OCI-LY1 (cell line): Measurements from ENCODE around the gene SMPD3.

Source experiments
- H2AFZ ChIP-seq: fragments of 200-600 bp; sonication (generic), shearing (Covaris generic); 2 replicates; pipeline ENCODE4 v1.6.0; 2014; ENCODE audit warnings: antibody characterized with exemption, mild to moderate bottlenecking, low read length
- H3F3A ChIP-seq: fragments of 200-600 bp; sonication (generic), shearing (Covaris generic); 2 replicates; pipeline ENCODE4 v1.6.0; 2014; ENCODE audit warnings: mild to moderate bottlenecking, antibody characterized with exemption, low read length, moderate library complexity; ENCODE audit not compliant: insufficient read depth
- H3K27ac ChIP-seq: fragments of 200-600 bp; sonication (generic); 2 replicates; pipeline ENCODE4 v1.5.1; 2014; ENCODE audit warnings: low read length, mixed run types, mild to moderate bottlenecking, low read depth; ENCODE audit not compliant: poor library complexity, severe bottlenecking
- H3K27me3 ChIP-seq: fragments of 200-600 bp; sonication (generic); 2 replicates; pipeline ENCODE4 v1.6.0; 2014; ENCODE audit warnings: antibody characterized with exemption, mild to moderate bottlenecking, low read length, moderate library complexity; ENCODE audit not compliant: insufficient read depth
- H3K36me3 ChIP-seq: fragments of 200-600 bp; sonication (generic); 2 replicates; pipeline ENCODE4 v1.6.1; 2014; ENCODE audit warnings: mild to moderate bottlenecking, antibody characterized with exemption, low read length, moderate library complexity, mixed read lengths; ENCODE audit not compliant: insufficient read depth
- H3K4me1 ChIP-seq: fragments of 200-600 bp; sonication (generic); 2 replicates; pipeline ENCODE4 v1.5.1; 2014; ENCODE audit warnings: mild to moderate bottlenecking, low read length, moderate library complexity; ENCODE audit not compliant: insufficient read depth, severe bottlenecking
- H3K4me2 ChIP-seq: fragments of 200-600 bp; sonication (generic), shearing (Covaris generic); 2 replicates; pipeline ENCODE4 v1.6.1; 2014; ENCODE audit warnings: low read length
- H3K4me3 ChIP-seq: fragments of 200-600 bp; sonication (generic); 2 replicates; pipeline ENCODE4 v1.5.1; 2014; ENCODE audit warnings: low read length, low read depth, mild to moderate bottlenecking, mixed read lengths; ENCODE audit not compliant: poor library complexity, severe bottlenecking
- H3K79me2 ChIP-seq: fragments of 200-600 bp; shearing (Covaris generic); 2 replicates; pipeline ENCODE4 v1.6.1; 2016; ENCODE audit warnings: mixed run types, low read length, mixed read lengths; ENCODE audit not compliant: insufficient read depth
- H3K9ac ChIP-seq: fragments of 200-600 bp; sonication (generic), shearing (Covaris generic); 2 replicates; pipeline ENCODE4 v1.6.1; 2014; ENCODE audit warnings: mild to moderate bottlenecking, low read length, mixed read lengths
- H3K9me2 ChIP-seq: fragments of 200-600 bp; sonication (generic), shearing (Covaris generic); 2 replicates; pipeline ENCODE4 v1.6.1; 2014; ENCODE audit warnings: low read depth, mild to moderate bottlenecking, low read length, mixed read lengths
- H3K9me3 ChIP-seq: fragments of 200-600 bp; shearing (Covaris generic); 2 replicates; pipeline ENCODE4 v1.6.1; 2014; ENCODE audit warnings: low read length, mixed read lengths
- H4K20me1 ChIP-seq: fragments of 200-600 bp; sonication (generic), shearing (Covaris generic); 2 replicates; pipeline ENCODE4 v1.6.0; 2016; ENCODE audit warnings: mild to moderate bottlenecking, low read length; ENCODE audit not compliant: insufficient read depth
- EZH2 ChIP-seq: fragments of 200-600 bp; sonication (generic), shearing (Covaris generic); IDR thresholded peaks from 2 replicates; pipeline ENCODE4 v1.8.0; 2017; ENCODE audit warnings: borderline replicate concordance, mixed run types, mild to moderate bottlenecking, antibody characterized with exemption, low read length, moderate library complexity, mixed read lengths
- TF ChIP-seq, protein P1 (sequence below): fragments of 200-600 bp; sonication (generic), shearing (Covaris generic); IDR thresholded peaks from 2 replicates; pipeline ENCODE4 v1.5.1; 2017; ENCODE audit warnings: mild to moderate bottlenecking, antibody characterized with exemption, low read length, moderate library complexity, mixed read lengths

The SMPD3 gene

DNA sequence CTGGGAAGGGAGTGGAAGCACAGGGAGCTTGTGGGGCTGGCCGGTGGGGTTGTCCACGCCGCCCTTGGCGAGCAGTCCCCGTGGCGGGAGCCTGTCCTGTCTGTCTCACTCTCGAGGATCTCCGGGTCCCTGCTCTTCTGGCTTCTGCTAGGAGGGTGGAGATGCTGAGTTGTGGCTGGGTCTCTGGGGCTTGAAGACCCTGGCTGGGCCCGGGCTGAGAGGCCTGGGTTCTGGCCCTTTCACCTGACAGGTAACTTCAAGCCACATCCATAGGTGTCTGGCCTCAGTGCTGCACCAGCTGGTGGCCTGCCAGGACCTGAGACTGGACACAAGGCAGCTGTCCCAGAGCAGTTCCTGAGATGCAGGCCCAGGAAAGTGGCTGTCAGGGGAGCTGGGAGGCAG lies 90.8 kb downstream of the SMPD3 start:
- Histone ChIP-seq H3K27ac (no peak overlapping the region), H3K4me2 (no peak overlapping the region), H3K9me3 (no peaks in the 10 kb centered on the region), H3K79me2 (no peaks in the 10 kb centered on the region), H3F3A (no peaks in the 10 kb centered on the region), H3K4me1 (no peaks in the 10 kb centered on the region), H3K9me2 (no peaks in the 10 kb centered on the region), H4K20me1 (no peaks in the 10 kb centered on the region), H3K36me3 (peaks cover 76% of the 10 kb centered on the region), H3K4me3 (no peak overlapping the region), H3K9ac (no peak overlapping the region), H2AFZ (no peak overlapping the region), H3K27me3 (no peaks in the 10 kb centered on the region)
- TF ChIP-seq, protein P1, sequence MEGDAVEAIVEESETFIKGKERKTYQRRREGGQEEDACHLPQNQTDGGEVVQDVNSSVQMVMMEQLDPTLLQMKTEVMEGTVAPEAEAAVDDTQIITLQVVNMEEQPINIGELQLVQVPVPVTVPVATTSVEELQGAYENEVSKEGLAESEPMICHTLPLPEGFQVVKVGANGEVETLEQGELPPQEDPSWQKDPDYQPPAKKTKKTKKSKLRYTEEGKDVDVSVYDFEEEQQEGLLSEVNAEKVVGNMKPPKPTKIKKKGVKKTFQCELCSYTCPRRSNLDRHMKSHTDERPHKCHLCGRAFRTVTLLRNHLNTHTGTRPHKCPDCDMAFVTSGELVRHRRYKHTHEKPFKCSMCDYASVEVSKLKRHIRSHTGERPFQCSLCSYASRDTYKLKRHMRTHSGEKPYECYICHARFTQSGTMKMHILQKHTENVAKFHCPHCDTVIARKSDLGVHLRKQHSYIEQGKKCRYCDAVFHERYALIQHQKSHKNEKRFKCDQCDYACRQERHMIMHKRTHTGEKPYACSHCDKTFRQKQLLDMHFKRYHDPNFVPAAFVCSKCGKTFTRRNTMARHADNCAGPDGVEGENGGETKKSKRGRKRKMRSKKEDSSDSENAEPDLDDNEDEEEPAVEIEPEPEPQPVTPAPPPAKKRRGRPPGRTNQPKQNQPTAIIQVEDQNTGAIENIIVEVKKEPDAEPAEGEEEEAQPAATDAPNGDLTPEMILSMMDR, result no peak
- no peak for TF ChIP-seq EZH2

DNA sequence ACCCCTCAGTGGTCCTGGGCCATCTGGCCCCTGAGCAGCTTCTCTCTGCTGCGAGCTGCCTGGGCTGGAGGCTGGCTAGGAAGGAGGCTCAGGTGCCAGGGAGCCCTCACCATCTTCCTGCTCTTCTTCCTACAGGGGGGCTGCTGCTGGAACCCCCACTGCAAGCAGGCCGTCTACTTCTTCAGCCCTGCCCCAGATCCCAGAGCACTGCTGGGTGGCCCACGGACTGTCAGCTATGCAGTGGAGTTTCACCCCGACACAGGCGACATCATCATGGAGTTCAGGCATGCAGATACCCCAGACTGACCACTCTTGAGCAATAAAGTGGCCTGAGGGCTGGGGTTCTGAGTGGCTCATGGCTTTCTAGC lies 91.4 kb downstream of the SMPD3 start:
- Histone ChIP-seq H3K9me3 (no peaks in the 10 kb centered on the region), H3F3A (no peaks in the 10 kb centered on the region), H3K9me2 (no peaks in the 10 kb centered on the region), H3K36me3 (peaks cover 83% of the 10 kb centered on the region), H3K27ac (no peak overlapping the region), H3K79me2 (no peaks in the 10 kb centered on the region), H4K20me1 (no peaks in the 10 kb centered on the region), H3K27me3 (no peaks in the 10 kb centered on the region), H3K4me1 (no peaks in the 10 kb centered on the region), H3K9ac (no peak overlapping the region), H2AFZ (no peak overlapping the region), H3K4me3 (no peak overlapping the region), H3K4me2 (no peak overlapping the region)
- TF ChIP-seq, protein P1, result no peak
- no peak for TF ChIP-seq EZH2

DNA sequence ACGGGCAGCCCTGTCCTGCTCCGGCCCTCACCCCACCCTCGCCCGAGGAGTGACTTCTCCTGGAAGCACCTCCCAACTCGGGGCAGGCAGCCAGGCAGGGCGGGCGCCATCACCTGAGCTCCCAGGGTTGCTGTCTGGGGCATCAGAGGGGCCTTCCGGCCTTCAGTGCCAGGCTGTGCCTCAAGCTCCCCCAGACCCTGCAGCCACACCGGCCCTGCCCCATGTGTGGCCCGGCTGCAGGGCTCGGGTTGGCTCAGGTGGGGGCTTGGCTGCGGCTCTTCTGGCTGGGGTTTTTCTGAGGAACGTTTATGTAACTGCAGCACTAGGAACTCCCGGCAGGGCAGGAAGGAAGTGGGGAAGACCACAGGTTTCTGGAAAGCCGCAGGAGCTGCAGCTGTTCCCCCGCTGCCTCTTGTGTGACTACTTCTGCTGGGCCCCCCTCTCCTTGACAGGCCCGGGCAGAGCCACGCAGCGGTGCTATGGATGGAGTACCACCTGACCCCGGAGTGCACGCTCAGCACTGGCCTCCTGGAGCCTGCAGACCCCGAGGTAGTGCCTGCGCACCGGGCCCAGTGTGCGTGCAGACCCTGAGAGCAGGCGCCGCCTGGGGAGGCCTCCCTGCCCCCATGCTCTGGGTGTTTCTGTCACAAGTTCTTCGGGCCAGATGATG lies 91.9 kb downstream of the SMPD3 start:
- Histone ChIP-seq H3K4me1 (no peaks in the 10 kb centered on the region), H3K9ac (no peak overlapping the region), H4K20me1 (no peaks in the 10 kb centered on the region), H2AFZ (no peak overlapping the region), H3K27me3 (no peaks in the 10 kb centered on the region), H3K4me2 (no peak overlapping the region), H3K9me3 (no peaks in the 10 kb centered on the region), H3K36me3 (peaks cover 88% of the 10 kb centered on the region), H3K79me2 (no peaks in the 10 kb centered on the region), H3K4me3 (no peak overlapping the region), H3F3A (no peaks in the 10 kb centered on the region), H3K27ac (no peak overlapping the region), H3K9me2 (no peaks in the 10 kb centered on the region)
- TF ChIP-seq EZH2, result no peak
- TF ChIP-seq, protein P1, result no peak
